ENCODE data around the gene ARID2.

- TF ChIP-seq, protein P1, sequence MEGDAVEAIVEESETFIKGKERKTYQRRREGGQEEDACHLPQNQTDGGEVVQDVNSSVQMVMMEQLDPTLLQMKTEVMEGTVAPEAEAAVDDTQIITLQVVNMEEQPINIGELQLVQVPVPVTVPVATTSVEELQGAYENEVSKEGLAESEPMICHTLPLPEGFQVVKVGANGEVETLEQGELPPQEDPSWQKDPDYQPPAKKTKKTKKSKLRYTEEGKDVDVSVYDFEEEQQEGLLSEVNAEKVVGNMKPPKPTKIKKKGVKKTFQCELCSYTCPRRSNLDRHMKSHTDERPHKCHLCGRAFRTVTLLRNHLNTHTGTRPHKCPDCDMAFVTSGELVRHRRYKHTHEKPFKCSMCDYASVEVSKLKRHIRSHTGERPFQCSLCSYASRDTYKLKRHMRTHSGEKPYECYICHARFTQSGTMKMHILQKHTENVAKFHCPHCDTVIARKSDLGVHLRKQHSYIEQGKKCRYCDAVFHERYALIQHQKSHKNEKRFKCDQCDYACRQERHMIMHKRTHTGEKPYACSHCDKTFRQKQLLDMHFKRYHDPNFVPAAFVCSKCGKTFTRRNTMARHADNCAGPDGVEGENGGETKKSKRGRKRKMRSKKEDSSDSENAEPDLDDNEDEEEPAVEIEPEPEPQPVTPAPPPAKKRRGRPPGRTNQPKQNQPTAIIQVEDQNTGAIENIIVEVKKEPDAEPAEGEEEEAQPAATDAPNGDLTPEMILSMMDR (IDR thresholded peaks at IDR 0.05): no peak
- TF ChIP-seq MAFK (IDR thresholded peaks at IDR 0.05; ENCODE audit: partially characterized antibody) (no peak), RAD21 (conservative IDR thresholded peaks at IDR 0.05 in 1 of 2, IDR thresholded peaks at IDR 0.05 in 1 of 2) (no peak), FOSB (CRISPR knock-in tag; IDR thresholded peaks at IDR 0.05) (no peak), REST (IDR thresholded peaks at IDR 0.05) (no peak)
- TF ChIP-seq, protein P2, sequence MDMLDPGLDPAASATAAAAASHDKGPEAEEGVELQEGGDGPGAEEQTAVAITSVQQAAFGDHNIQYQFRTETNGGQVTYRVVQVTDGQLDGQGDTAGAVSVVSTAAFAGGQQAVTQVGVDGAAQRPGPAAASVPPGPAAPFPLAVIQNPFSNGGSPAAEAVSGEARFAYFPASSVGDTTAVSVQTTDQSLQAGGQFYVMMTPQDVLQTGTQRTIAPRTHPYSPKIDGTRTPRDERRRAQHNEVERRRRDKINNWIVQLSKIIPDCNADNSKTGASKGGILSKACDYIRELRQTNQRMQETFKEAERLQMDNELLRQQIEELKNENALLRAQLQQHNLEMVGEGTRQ (IDR thresholded peaks at IDR 0.05): no peak
Observed at GRCh38 chr12:45890276-45890675, 160.8 kb downstream of the ARID2 start.

Measured in A549 (cell line).